WI38 (cell line): Measurements from ENCODE around the gene STK32C.

Experiments
- H3K4me3 ChIP-seq: 2 replicates; pipeline ENCODE4 v1.5.1; 2011; ENCODE audit warnings: low read depth, mild to moderate bottlenecking, control low read depth, low read length
- TF ChIP-seq, protein P1 (sequence below): IDR thresholded peaks from 2 replicates; pipeline ENCODE4 v1.5.1; 2012; ENCODE audit warnings: low read depth, mild to moderate bottlenecking, control low read depth, low read length

The STK32C gene

DNA sequence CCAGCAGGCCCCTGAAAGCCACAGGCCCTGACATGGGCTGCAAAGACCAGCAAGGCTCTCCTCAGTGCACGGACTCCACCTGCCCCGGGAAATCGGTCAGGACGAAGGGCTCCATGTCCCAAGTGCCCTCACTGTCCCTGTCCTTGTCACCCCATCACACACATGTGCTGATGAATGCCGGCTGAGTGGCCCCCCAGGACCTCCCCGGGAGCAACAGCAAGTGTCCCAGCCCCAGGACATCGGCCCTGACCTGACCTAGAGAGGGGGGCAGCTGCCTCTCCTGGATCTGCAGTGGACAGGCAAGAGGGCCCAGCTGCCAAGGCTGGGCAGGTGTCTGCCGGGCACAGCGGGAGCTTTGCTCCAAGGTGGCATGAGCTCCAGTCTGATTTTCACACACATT is 49.8 kb downstream of the STK32C start:
- TF ChIP-seq, protein P1, sequence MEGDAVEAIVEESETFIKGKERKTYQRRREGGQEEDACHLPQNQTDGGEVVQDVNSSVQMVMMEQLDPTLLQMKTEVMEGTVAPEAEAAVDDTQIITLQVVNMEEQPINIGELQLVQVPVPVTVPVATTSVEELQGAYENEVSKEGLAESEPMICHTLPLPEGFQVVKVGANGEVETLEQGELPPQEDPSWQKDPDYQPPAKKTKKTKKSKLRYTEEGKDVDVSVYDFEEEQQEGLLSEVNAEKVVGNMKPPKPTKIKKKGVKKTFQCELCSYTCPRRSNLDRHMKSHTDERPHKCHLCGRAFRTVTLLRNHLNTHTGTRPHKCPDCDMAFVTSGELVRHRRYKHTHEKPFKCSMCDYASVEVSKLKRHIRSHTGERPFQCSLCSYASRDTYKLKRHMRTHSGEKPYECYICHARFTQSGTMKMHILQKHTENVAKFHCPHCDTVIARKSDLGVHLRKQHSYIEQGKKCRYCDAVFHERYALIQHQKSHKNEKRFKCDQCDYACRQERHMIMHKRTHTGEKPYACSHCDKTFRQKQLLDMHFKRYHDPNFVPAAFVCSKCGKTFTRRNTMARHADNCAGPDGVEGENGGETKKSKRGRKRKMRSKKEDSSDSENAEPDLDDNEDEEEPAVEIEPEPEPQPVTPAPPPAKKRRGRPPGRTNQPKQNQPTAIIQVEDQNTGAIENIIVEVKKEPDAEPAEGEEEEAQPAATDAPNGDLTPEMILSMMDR, result no peak
- H3K4me3 ChIP-seq, result no peak overlapping the region

DNA sequence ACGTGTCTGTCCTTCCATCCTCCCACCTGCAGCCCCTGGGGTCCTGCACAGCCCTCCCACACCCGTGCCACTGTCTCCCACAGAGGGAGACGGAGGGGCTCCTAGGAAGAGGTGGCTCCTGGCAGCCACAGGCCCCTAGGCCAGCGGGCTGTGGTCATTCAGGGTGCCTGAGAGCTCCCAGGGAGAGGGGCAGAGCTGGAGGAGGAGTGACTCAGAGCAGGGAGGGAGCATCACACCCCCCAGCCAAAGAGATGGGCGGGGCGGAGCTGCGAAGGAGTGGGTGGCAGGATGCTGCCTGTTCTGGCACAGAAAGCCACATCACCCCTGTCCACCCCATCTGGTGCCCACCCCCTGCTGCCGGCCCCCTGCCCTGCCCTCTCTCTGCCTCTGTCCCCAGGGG is 50.5 kb downstream of the STK32C start:
- TF ChIP-seq, protein P1, result no peak
- no peak overlapping the region for H3K4me3 ChIP-seq

DNA sequence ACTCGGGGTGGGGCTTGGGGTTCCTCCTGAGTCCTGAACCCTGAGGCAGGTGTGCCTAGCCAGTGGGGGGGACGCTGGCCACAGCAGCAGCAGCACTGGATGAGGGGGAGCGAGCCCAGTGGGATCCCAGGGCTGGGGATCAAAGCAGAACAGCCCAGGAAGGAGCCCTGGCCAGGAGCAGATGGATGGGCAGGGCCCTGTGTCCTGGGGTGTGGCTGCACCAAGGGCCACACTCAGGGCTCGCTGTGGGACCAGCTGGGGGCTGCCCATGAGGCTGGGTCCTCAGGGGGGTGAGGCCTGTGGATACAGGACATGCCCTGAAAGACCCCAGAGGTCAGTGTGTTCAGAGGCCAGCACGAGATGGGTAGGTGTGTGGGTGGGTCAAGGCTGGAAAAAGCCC is 50.9 kb downstream of the STK32C start:
- TF ChIP-seq, protein P1, result no peak
- H3K4me3 ChIP-seq, result no peak overlapping the region

DNA sequence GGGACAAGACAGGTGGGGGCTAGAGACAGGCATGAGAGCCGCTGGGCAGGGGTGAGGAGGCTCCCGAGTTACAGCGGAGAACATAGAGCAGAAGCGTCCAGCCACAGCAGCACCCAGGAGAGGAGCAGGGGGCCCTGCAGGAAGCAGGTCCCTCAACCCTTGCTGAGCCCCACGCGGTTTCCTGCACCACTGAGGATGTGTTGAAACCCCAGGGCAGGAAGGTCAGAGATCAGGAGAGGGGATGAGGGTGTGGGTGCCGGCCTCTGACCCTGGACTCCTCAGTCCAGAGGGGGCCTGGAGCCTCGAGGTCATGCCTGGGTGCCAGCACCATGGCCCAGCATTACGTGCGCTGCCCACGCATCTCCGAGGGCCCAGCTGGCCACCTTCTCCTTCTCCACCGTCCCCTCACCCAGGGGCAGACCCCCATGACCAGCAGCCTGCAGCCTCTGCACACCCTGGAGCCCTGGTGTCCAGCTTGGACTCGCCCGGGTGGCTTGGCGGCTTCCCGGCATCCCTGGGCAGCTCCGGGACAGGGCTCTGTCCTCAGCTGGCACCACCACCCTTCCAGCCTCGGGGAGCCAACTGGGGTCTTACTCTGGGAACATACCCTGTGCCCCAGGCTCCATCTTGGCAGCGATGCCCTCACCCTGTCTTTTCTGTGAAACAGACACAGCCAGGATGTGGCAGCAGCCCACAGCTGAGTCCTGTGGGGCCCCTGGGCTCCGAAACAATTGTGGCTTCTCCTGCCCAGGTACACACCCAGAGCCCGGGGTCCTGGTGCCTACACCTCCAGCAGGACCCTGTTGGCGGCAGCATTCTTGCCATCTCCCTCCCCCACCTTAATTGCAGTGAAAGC is 52.0 kb downstream of the STK32C start:
- no peak overlapping the region for H3K4me3 ChIP-seq
- TF ChIP-seq, protein P1, result no peak

DNA sequence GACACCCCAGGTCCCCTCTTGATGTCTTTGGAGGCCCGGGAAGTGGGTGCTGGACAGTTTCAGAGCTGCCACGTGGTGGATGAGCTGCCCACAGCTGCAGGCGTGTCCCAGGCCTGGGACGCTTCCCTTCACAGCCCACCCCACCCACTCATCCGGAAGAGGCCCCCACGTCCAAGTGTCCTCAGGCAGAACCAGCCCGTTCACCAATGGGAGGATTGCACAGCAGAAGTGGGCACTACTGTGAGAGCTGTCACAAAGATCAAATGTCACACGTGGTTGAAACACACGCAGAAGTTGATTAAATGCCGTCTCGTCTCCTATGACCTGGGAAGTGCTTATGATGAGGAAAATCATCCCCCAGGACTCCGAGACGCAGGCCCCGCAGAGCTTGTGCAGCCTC is 52.9 kb downstream of the STK32C start:
- H3K4me3 ChIP-seq, result no peak overlapping the region
- TF ChIP-seq, protein P1, result no peak

DNA sequence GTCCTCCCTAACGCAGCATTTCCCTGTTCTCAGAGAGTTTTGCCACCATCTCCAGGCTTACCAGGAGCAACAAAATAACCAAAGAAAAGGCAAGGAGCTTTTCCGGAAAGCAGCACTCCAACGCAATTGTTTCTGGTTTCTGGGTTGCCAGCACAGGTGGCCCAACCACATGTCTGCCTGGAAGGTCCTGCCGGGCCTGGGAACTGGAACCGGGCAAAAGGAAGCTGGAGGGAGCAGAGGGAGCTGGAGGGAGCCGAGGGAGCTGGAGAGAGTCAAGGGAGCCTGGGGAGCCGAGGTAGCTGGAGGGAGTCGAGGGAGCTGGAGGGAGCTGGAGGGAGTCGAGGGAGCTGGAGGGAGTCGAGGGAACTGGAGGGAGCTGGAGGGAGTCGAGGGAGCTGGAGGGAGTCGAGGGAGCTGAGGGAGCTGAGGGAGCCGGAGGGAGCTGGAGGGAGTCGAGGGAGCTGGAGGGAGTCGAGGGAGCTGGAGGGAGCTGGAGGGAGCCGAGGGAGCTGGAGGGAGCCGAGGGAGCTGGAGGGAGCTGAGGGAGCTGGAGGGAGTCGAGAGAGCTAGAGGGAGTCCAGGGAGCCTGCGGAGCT is 54.6 kb downstream of the STK32C start:
- TF ChIP-seq, protein P1, result no peak
- no peak overlapping the region for H3K4me3 ChIP-seq

DNA sequence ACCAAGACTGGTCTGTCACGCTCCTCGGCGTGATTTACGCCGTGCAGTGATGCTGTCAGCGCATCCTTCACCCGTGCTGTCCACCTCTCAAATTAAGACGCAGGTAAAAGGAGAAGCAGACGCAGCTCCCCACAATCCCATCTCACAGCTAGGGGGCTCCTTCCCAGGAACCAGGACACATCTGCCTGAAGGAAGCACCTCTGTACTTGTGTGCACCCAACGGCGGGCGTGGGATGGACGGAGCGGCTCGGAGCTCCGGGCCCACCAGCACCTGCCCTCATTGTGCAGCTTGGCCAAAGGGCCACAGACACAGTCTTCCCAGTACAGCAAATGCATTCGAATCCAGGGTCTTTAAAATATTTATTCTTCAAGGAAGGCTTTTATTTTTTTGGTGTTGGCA is 55.3 kb downstream of the STK32C start:
- no peak overlapping the region for H3K4me3 ChIP-seq
- TF ChIP-seq, protein P1, result no peak
